ENCODE measurements around the gene TSSC4.
"Not testable (repeated sequence)": the region's sequence is repeated elsewhere in the genome, so short reads cannot be mapped to it uniquely, and the experiment has no call there.

GRCh38 chr11:2364386-2364785 is 36.2 kb upstream of the TSSC4 start:
- TF ChIP-seq CTCF, POLR2A (IDR thresholded peaks at IDR 0.05): not testable (repeated sequence)

Data from uterus (tissue), 2 donors.